Dermis microvascular lymphatic vessel endothelial cell (primary cell): ENCODE results near the gene CNGA1. TPM values are rescaled to one million over a fixed set of nuclear protein-coding genes. Genes with fewer than 3 reads are reported as not detected.
"Not testable (repeated sequence)": the region's sequence is repeated elsewhere in the genome, so short reads cannot be mapped to it uniquely, and the experiment has no call there.

Experiments used
- DNase-seq, 2 donors: peaks; one replicate each; pipeline versions ENCODE4 v3.0.0 to v3.0.0-alpha.2; 2010; ENCODE audit warnings: low read depth in 2 of 2
- total RNA-seq: library from RNA; depleted of rRNA; stranded (reverse); fragments of >200 nt; gene quantifications from 2 replicates; pipeline ENCODE4 v1.2.1, GENCODE V29; 2014

CNGA1 gene
- total RNA-seq, 1 donor from 2014 or later = not detected

DNA sequence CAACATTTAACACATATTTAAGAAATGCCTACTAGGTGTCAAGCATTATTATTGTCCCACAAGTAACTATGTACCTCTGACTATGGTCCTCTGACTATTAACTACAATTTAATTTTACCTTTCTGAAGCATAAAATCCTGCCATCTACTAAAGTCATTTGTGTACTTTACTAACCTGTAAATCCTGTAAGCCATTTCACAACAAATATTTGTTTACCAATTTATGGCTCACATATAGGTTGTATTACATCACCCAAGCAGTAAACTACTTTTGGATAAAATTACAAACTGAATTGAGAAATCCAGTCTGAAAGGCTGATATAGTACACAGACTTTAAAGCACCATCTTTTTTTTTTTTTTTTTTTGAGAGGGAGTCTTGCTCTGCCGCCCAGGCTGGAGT is 43.8 kb downstream of the CNGA1 start:
- DNase-seq = no peak

DNA sequence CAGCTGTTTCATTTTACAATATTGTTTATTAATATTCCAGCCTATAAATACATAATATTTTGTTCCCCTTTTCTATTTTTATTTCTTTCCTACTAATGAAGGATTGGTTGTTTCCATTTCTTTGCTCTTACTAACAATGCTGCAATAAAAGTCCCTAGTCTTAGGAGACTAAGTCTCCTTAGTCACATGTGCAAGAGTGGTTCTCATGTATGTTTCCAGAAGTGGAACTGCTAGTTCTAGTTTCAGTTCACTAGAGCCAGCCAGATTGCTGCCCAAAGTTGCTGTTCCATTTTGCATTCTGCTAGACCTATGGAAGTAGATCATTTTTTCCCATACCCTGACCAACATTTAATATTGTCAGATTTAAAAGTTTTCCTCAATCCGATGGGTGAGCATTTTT is 44.3 kb downstream of the CNGA1 start:
- DNase-seq = no peak

DNA sequence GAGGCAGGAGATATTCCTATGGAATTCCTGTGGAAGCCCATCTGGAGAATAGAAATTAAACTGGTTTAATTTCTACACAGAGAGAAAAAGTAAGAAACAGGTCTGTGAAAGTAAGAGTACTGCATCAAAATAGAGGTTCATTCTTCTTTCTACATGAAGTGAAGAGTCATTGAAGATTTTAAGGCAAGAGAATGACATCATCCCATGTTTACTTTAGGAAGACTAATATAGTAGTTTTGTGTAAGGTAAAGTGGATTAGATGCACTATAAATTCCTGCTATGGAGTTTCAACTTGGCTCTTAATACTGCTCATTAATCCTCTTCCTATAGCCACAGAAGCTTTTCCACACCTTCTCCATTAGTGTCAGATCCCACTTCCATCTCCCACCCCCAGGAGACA is 47.6 kb downstream of the CNGA1 start:
- no peak for DNase-seq

GRCh38 chr4:47954677-47955076 is 61.8 kb downstream of the CNGA1 start:
- no peak for DNase-seq

GRCh38 chr4:47954245-47954644 is 62.2 kb downstream of the CNGA1 start:
- DNase-seq = no peak

DNA sequence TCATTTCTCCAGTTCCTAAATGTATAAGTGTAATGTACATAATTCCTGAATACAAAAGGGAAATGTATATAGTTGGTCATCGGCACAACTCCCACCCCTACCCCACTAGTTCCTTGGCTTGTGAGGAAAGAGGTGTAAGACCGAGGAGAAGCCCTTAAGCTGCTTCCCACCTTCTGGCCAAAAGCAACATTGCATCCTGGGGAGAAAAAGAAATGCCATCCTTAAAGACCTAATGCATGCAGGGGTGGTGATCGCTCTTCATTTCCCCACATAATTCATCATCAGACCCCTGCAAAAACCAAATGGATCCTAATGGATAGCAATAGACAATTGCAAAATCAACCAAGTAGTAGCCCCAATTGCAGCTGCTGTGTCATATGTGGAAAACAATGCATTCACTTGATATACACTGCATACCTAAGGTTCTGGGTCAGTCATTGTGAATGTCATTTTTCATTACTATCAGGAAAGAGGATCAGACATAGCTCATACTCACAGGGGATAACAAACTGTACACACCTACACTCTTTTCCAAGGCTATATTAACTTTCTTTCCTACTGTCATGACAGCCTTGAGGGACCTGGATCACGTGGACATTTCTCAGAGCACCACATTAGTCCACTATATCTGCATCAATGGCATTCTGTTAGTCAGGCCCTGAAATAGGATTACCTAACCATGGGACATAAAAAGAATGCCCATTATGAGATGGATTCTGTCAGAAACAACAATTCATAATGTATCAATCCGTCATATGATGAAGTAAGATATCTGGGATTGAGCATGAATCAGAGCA is 70.4 kb downstream of the CNGA1 start:
- DNase-seq = no peak

DNA sequence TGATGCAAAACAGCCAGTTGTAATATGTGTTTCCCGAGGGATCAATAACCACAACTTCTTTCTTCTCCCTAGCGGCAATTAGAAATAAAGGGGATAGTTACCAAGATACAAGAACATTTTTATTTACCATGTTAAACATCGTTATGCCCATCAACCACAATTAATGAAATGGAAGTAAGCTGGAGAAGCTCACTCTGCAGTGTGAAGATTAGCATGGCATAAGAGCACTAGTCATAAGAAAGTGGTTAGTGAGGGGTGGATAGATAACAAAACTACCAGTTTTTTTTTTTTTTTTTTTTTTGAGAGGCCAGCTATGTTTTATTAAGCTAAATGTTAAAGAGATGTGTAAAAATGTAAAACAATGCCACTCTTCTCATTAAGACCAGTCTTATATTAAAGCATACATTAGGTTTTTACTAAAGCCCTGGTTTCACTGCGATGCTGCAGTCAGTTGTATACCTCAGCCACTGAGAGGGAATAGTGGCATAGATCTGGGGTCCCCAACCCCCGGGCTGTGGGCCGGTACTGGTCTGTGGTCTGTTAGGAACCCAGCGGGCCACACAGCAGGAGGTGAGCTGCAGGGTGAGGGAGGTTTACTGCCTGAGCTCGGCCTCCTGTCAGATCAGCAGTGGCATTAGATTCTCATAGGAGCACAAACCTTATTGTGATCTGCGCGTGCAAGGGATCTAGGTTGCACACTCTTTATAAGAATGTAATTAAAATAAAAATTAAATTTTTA is 74.2 kb downstream of the CNGA1 start:
- DNase-seq = no peak

GRCh38 chr4:47939456-47939855 is 77.0 kb downstream of the CNGA1 start:
- no peak for DNase-seq

DNA sequence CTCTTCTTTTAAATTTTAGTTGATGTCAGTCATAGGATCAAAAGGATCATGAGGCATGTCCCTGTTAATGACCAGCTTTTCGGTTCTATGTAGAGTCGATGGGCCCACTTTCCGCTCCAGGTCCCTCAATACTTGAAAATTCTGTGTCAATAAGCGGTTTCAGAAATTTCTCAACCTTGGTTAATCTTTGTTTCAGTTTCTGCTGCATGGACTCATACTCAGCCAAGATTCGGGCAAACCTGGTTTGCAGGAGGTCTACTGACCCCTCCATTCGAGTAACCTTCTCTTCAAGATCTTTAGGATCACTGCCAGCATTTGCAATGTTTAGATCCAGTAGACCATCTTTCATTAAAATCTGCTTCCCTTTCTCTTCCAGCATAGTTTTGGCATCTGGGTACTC is 80.1 kb downstream of the CNGA1 start:
- DNase-seq = no peak

DNA sequence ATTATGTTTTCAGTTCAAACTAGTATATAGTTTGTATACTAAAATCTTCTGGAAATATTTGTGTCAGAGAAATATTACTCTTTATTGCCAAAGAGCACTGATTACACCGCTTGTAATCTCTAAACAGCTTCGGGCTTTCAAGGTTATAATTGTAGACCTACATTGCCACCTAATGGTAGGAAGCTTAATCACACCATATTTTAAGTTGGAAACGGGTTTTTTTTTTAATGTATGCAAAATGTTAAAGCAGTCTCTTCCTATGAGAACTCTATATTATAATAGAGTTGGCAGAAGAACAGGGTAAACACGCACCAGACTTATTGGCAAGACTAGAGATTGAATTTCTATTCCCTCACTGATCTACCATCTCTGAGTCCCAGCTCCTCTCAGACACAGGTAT is 82.6 kb downstream of the CNGA1 start:
- peak; percentile 27 to 46 for DNase-seq

- DNase-seq = peak in 1 of 2 donors; percentile 47
Observed at GRCh38 chr4:47930971-47931804, 85.3 kb downstream of the CNGA1 start.

DNA sequence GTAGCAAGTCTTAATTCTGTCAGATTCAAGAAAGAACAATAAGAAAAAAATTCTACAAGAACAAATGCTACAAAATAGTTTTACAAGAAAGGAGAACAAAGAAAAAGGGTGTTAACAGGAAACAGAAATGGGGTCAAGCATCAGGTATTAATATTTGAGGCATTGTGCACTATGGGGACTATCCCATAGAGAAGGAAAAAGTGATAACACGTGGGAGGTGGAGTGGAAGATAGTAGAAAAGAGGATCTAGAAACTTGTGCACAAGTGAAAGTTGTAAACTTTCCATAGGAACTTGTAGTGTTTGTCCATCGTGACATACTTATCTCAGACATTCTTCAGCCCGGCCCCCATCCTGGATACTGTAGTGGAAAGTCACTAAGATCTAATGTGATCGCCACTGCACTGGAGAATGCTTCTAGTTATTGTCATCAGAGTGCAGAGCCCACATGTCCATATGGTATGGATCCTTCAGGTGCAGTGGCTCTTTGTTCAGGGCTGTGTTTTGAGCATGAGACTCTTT is 86.7 kb downstream of the CNGA1 start:
- DNase-seq = no peak

DNA sequence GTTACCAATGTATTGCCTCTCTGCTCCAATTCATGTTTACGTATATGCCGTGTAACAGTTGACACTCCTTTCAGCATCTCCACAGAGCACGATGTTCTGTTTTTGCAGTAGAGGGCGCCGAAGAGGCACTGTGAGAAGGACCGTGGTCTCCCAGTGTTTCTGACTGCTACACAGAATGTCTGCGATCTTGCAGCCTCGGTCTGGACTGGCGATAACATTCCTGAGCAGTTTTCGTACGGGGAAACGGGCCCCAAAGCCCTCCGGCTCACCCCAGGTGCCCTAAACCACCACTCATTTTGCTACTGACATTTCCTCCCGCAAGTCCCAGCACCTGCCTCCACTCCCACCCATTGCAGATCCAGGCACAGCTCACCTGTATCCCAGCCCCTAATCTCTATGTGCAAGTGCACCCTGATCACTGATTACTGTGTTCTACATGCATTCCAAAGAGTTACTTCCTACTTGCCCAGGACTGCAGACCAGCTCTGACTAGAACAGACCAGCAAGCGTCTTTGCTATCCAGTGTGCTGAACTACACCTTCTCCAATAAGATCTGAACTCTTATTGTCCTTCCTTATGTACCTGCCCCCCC is 89.7 kb downstream of the CNGA1 start:
- DNase-seq = peak in 1 of 2 donors; percentile 47

- not testable (repeated sequence) for DNase-seq
Observed at GRCh38 chr4:47923261-47923608, 93.2 kb downstream of the CNGA1 start.

GRCh38 chr4:47922436-47923260 is 93.8 kb downstream of the CNGA1 start:
- DNase-seq = not testable (repeated sequence)

- not testable (repeated sequence) for DNase-seq
Observed at GRCh38 chr4:47917163-47917562, 99.3 kb downstream of the CNGA1 start.

GRCh38 chr4:47915378-47915777 is 101.1 kb downstream of the CNGA1 start:
- no peak for DNase-seq

DNA sequence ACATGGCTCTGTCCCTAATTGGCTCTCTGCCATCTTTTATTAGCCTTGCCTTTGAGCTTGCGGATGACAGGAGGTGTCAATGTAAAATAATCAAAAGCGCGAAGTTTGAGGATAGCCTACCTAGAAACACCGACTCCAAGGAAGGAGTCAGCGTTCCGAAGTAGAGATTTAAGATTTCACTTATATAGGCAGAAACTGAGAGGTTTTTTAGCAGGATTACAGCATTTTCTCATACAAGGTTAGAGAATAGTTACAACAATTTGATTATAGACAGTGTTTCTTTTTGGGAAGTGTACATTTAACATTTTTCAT is 101.6 kb downstream of the CNGA1 start:
- DNase-seq = no peak

DNA sequence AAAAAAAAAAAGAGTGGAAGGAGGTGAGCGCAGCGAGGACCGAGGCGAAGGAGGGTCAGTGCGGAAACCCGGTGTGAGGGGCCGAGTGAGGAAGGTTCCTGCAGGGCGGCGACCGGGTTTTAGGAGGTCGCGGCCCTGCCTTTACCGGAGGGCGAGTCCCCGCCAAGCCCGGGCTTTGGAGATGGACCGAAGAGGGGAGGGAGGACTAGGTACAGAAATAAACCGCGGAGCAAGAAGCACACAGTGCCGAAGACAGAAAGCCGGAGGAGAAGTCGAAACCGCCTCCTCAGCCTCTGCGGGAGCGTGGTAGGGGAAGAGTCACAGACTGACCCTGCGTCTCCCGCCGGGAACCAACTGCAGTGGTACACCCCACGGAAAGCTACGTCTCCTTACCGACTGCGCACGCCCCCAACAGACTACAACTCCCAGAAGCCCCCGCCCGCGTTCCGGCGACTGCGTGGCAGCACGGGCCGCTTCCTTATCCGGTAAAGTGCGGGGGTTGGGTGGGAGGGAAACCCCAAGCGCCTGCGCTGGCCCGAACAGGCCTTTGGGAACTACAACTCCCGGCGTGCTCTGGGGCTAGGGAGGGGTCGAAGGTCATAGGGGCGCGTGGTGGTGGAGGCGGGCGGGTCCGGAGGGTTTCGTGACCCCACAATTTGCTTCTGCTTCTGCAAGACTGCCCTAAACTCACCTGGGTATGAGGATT is 102.1 kb downstream of the CNGA1 start, which contains the start of gene NFXL1:
TSS of gene NFXL1 (minus strand) at position 364 of the 706 bp plus-strand sequence. CDS start 380 bp downstream, outside the sequence.
- DNase-seq = peak; percentile 88 to 98

GRCh38 chr4:47913861-47914219 is 102.6 kb downstream of the CNGA1 start:
- no peak for DNase-seq
